ENCODE data around the gene MRPS31.
"Not testable (repeated sequence)": the region's sequence is repeated elsewhere in the genome, so short reads cannot be mapped to it uniquely, and the experiment has no call there.

Gene MRPS31

DNA sequence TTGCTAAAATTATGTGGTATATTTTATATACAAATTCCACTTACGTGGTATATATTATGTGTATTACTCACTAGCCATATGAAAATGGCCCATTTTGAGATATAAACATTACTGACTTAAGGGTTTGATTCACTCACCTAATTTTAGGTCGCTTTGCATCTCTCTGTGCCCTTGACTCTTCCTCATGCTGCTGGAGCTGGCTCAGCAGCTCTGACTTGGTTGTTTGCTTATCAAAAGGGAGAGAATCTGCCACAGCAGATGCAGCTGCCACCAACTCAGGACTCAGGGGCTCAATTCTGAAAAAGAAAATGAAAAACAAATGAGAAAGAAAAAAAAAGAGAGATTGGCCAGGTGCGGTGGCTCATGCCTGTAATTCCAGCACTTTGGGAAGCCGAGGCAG, 12.2 kb downstream of the MRPS31 start:
- no peak for DNase-seq (ENCODE audit: low read depth)

DNA sequence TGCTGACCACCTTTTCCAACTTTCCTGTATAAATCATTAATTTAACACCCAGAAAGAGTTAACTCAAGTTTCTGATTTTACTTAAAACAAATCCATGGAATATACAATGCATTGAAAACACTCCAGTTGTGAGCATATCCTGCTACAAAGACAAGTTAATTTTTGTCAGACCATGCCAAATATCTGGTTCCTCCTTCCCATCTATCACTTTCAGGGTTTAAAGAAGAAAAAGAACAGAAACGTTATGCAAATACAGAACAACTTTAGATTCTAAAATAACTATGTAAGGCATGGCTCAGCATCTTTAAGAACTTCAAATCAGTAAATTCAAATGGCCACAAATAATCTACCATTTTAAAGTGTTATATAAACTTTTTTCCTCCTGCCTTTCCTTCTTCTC, 14.9 kb downstream of the MRPS31 start:
- DNase-seq (ENCODE audit: low read depth): no peak

DNA sequence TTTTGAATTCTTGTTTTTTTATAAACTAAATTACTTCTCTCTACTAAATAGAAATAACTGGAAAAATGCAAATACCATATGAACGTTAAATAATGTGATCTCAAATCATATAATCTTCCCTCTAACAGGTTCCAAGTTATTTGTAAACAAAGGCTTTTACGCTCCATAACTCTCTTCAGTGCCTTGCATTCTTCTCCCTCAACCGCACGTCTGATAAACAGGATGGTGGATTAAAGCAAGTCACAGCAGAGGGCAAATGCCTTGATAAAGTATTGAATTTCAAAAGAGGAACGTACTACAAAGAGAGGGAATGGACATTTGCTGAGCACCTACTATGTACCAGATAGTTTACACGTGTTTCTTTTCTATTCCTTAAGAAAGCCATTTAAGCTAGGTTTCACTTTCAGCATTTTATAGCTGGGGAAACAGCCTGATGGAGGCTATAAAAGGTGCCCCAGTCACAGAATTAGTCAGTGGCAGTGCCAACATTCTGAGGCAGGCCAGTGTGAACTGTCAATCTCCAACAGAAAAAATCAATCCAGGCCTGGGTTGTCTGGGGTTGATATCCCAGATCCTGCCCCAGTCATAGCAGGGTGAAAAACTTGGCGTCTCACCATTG, 15.8 kb downstream of the MRPS31 start:
- DNase-seq (ENCODE audit: low read depth): no peak

DNA sequence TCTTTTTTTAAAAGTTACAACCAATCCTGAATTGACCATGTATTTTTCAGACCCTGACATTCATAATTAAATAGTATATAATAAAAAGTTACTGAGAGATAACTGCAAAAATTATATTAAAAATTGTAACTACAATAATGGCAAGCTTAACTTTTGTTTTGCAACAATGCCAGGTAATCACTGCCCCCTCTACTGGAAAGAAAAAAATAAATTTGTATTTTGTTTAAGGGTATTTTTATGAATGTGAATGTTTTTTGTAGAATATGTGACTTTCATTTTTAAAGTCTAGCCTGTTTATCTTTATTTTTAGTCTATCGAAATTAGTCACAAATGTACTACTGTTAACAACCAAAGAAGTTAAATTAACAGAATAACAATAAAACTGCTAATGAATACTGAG, 21.7 kb downstream of the MRPS31 start:
- no peak for DNase-seq (ENCODE audit: low read depth)

DNA sequence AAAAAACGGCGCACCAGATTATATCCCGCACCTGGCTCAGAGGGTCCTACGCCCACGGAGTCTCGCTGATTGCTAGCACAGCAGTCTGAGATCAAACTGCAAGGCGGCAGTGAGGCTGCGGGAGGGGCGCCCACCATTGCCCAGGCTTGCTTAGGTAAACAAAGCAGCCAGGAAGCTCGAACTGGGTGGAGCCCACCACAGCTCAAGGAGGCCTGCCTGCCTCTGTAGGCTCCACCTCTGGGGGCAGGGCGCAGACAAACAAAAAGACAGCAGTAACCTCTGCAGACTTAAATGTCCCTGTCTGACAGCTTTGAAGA, 35.8 kb downstream of the MRPS31 start:
- DNase-seq (ENCODE audit: low read depth): not testable (repeated sequence)

DNA sequence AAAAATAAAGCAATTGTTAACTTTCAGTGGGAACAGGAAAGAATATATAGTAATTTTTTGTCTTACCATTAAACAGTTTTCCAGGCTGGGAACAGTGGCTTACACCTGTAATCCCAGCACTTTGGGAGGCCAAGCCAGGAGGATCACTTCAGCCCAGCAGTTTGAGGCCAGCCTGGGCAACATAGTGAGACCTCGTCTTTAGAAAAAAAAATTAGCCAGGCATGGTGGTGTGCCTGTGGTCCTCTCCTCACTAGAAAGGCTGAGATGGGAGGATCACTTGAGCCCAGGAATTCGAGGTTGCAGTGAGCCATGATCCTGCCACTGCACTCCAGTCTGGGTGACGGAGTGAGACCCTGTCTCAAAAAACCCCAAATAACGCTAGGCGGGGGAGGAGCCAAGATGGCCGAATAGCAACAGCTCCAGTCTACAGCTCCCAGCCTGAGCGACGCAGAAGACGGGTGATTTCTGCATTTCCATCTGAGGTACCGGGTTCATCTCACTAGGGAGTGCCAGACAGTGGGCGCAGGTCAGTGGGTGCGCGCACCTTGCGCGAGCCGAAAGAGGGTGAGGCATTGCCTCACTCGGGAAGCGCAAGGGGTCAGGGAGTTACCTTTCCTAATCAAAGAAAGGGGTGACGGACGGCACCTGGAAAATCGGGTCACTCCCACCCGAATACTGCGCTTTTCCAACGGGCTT, 36.3 kb downstream of the MRPS31 start:
- not testable (repeated sequence) for DNase-seq (ENCODE audit: low read depth)

DNA sequence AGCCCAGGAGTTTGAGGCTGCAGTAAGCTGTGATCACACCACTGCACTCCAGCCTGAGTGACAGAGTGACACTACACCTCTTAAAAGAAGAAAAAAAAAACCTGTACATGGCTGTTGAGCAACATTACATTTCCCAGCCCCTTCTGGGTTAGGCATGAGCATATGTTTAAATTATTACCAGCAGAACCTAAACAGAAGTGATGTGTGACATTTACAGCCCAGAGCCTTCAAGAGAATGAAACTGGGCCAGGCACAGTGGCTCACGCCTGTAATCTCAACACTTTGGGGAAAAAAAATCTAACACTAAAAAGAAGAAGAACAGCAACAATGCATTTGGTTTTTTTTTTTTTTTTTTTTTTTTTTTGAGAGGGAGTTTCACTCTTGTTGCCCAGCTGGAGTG, 38.3 kb downstream of the MRPS31 start:
- DNase-seq (ENCODE audit: low read depth): no peak

DNA sequence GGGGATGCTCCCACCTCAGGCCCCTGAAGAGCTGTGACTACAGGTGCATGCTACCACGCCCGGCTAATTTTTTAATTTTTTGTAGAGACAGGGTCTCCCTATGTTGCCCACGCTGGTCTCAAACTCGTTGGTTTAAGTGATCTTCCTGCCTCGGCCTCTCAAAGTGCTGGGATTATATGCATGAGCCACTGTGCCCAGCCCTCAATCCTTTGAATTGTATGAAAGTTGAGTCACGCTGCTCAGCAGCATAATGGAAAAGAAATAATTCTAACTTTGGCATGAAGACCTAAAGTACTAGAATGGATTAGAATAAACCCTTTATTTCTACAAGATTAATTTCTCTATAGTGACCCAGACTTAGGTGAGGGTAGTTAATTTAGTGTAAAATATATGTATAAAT, 42.4 kb downstream of the MRPS31 start:
- no peak for DNase-seq (ENCODE audit: low read depth)

DNA sequence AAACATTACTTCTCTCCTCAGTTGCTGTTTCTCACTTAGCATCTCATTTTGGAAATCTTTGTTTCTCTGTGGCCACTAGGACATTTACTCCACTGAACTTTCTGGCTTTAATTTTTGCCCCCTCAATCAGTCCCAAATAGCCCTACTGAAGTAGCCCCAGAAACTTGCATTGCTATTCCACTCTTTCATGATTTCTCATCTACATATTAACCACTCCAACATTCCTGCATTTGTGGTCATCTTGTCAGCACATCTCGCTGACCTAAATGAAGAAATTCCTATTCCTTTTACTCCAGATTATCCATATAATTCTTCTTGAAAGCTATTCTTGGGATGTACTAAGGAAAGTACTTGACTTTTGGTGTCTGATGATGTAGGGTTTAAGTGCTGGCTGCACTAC, 56.6 kb downstream of the MRPS31 start:
- DNase-seq (ENCODE audit: low read depth): not testable (repeated sequence)

DNA sequence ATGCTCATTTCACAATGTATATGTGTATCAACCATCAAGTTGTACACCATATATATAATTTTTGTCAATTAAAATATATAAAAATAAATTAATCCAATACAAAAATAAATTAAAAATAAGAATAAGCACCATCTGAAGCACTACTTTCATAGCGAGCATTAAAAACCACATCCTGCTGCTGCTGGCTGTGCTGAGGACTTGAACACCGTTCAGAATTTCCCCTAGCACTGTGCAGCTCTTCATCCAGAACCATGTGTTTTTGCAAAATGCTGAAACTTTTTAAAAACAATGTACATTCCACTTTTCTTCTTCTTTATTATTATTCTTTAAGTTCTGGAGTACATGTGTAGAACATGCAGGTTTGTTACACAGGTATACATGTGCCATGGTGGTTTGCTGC, 64.6 kb downstream of the MRPS31 start:
- DNase-seq (ENCODE audit: low read depth): no peak

DNA sequence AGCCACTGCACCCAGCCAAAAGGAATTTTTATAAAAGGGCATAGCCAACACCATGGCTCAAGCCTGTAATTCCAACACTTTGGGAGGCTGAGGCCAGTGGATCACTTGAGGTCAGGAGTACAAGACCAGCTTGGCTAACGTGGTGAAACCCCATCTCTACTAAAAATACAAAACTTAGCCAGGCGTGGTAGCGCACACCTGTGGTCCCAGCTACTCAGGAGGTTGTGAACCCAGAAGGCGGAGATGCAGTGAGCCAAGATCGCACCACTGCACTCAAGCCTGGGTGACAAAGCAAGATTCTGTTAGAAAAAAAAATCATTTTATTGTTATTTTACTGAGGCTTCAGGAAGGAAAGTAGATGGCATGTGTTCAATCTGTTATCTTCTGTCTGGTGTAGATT, 73.3 kb downstream of the MRPS31 start:
- DNase-seq (ENCODE audit: low read depth): no peak

DNA sequence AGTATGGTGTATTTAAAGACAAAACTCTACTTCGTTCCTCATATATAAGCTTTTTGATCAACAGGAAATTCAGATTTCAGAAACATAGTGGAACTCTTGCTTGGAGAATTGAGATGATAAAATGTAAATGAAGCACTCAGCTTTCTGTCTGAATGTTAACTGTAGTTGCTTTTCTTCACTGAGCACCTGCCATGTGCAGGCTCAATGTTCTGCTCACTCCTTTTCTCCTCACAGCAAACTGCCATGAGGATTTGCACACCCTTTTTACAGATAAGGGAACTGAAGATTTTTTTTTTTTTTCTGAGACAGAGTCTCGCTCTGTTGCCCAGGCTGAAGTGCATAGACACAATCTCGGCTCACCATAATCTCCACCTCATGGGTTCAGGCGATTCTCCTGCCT, 76.6 kb downstream of the MRPS31 start:
- no peak for DNase-seq (ENCODE audit: low read depth)

DNA sequence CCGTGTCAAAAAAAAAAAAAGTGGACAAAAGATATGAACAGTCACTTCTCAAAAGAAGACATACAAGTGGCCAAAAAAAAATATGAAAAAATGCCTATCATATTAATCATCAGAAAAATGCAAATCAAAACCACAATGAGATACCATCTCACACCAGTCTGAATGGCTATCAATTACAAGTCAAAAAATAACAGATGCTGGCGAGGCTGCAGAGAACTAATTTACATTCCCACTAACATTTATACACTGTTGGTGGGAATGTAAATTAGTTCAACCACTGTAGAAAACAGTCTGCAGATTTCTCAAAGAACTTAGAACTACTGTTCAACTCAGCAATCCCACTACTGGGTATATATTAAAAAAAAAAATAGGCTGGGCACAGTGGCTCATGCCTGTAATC, 78.0 kb downstream of the MRPS31 start:
- peak; percentile 62 for DNase-seq (ENCODE audit: low read depth)

DNA sequence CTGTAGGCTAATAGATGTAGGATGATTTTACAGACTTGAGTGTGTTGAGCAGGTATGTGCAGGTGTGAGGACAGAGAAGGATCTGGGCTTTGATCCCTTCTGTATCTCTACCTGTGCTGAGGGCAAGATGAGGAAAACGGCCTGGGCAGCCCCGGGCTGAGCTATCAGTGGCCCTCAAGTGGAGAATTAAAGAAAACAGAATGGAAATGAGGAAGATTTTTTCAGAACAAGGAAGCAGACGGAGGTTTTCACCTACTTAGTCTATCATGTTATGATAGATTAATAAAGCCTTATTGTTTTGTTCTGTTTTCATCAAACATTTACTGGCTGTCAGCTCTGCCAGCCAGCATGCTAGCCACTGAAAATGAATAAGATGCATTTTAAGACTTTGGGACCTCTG, 82.2 kb downstream of the MRPS31 start:
- no peak for DNase-seq (ENCODE audit: low read depth)

DNA sequence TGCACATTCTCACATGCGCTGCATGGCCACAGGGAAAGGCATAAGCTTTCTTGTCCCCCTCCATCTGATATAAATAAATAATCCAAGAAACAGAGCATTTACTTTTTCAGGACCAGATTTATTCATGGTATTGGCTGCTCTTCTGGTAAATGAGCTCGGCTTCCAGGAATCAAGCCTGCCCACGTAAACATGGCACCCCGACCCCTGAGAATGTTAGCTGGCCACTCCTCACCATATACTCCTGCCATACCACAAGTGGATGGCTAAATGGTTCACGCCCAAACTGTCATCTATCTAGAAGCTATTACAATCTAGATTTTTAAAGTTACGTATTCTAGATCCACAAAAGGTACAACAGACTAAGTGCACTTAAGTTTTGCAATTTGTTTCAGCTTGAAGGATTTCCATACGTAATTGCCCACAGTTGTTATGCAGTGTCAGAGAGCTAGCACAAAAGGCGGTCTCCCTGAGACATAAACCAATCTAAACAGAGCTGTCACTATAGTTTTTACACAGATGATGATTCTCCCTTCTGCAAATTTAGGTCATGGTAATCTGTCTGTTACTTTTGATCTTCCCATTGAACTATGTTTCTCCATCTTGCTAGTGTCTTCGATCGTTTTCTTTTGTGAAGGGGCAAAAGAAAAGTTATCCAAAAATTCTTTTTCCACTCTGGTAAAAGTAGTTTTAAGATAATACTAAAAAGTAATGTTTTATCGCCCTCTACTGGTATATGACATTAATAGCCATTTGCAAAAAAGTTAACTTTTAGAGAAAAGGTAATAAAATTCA, 88.3 kb downstream of the MRPS31 start:
- peak; percentile 35 for DNase-seq (ENCODE audit: low read depth)

DNA sequence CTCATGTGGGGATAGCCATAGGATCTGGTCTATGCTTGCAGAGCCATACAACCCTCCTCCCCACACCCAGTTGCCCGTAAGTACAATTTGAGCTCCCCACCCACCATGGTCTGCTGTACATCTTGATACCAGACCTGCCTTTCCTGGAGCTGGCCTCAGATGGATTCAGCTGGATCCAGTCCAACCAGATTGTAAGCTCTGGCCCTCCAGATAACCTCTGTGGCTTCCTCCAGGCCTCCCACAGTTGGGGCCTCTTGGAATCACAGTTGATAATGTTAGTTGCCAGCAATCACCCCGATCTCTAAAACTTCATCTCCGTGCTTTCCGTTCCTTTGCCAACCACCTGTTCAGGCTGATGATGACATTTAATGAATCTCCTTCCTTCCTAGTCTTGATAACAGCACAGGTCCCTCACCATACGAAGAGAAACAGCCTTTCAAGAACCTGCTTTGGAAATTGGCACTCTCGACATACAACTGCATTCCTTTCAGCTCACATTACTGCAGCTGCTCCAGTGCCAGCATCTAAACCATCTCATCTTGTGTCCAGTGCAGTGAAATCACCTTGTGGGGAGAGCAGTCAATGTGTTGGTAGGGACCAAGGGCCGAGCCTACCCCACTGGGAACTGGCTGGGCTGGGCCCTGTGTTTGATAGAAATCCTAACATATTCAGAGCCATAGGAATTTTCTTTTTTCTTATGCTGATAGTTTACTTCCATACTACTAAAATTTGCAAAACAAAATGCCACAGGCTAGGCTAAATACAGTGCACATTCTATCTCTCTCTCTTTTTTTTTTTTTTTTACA, 89.4 kb downstream of the MRPS31 start:
- no peak for DNase-seq (ENCODE audit: low read depth)

DNA sequence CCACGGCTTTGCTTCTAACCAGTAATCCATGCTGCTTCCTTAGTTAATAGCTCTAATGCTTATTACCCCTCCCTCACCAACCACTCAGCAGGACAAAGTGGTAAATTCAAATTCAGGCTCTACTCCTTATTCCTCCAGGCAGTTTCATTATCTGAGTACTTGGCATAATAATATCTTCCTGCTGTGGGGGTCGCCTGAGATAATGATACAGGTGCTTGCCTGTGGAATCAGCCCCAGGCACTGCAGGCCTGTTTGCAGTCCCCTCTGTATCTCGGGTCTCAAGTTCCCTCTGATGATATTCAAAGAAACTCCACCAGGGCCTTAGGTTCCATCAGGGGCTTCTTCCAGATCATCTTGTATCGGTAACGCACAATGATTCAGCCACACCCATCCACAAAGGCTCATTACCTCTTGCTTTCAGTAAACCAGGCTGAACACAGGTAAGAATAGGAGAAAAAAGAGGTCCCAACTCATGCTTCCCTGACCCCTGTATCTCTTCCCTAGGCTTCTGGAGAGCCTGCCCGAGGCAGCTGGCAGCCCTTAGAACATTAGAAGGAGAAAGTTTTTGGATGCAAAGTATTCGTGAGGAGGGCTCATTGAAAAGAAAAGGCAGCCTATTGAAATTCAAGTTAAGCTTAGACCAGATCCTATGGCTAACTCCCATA, 90.2 kb downstream of the MRPS31 start:
- no peak for DNase-seq (ENCODE audit: low read depth)

DNA sequence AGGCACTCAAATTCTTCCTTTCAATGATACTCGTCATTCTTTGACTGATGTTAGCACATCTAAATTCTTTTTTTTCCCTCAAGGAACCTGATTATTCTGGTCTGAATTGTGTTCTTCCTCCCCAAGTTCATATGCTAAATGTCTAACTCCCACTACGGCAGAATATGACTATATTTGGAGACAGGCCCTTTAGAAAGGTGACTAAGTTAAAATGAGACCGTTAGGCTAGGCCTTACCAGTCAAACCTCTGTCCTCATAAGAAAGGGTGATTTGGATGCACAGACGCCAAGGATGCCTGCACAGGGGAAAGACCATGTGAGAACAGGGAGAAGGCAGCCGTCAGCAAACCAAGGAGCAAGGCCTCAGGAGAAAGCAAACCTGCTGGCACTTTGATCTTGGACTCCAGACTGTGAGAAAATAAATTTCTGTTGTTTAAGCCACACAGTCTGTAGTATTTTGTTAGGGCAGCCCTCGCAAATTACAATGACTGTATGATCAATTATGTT, 91.5 kb downstream of the MRPS31 start:
- no peak for DNase-seq (ENCODE audit: low read depth)
